NCI-H146 (cell line): ENCODE data around the gene C1QA.
"Not testable (repeated sequence)": the region's sequence is repeated elsewhere in the genome, so short reads cannot be mapped to it uniquely, and the experiment has no call there.

ENCODE experiments used
- DNase-seq: peaks from one replicate; lab custom pipeline; 2025; lab: John Stamatoyannopoulos, UW

Gene C1QA

DNA sequence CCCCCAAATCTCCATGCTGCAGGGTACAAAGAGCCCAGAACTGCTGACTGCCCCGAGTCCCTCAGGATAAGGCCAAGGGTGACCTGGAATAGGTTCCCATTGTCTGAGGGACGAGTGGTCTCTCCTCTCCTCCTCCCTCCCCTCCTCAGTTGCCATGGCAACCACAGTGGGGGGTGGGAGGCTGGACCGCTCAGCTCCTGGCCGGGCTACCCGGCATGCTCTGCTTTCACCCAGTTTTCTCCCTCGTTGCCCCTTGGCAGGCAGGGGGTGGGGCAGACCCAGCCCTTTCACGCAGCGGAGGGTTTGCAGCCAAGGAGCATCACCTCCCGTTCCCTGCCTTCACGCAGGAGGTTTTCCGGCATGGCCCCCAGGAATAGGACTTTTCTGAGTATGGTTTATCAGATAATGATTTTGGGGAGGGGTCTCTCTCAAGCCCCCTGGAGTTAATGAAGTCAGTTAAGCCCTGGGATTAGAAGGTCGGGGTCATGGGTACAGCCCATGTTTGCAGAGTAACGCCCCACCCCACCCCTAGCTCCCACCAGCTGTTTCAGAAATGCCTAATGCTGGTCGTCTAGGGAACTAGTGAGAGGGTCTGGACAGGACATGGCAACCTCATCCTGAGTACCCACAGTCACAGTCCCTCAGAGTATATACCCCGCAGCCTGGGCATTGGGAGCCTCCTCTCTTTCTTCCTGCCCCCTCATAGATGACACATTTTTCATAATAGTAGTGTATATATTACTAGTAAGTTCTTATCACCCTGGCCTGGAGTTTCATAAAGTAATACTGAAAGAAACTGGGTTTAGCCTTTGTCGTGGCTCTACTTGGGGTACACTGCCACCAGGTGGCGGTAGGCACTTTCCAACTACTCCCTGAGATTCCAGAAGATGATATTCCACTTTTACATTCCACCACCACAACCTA is 37.3 kb downstream of the C1QA start:
- DNase-seq = peak; percentile 32

GRCh38 chr1:22674410-22674749 is 38.0 kb downstream of the C1QA start:
- DNase-seq = no peak

DNA sequence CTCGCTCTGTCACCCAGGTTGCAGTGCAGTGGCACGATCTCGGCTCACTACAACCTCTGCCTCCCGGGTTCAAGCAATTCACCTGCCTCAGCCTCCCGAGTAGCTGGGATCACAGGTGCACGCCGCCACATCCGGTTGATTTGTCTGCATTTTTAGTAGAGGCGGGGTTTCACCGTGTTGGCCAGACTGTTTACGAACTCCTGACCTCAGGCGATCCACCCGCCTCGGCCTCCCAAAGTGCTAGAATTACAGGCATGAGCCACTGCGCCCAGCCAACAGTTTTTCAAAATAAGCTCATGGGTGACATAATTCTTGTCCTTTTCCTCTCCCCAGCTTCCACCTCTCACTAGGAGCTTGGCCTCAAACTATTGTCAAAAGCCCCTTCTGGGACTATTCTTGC is 39.7 kb downstream of the C1QA start:
- DNase-seq = not testable (repeated sequence)

GRCh38 chr1:22676916-22677583 is 40.6 kb downstream of the C1QA start:
- DNase-seq = peak; percentile 69

DNA sequence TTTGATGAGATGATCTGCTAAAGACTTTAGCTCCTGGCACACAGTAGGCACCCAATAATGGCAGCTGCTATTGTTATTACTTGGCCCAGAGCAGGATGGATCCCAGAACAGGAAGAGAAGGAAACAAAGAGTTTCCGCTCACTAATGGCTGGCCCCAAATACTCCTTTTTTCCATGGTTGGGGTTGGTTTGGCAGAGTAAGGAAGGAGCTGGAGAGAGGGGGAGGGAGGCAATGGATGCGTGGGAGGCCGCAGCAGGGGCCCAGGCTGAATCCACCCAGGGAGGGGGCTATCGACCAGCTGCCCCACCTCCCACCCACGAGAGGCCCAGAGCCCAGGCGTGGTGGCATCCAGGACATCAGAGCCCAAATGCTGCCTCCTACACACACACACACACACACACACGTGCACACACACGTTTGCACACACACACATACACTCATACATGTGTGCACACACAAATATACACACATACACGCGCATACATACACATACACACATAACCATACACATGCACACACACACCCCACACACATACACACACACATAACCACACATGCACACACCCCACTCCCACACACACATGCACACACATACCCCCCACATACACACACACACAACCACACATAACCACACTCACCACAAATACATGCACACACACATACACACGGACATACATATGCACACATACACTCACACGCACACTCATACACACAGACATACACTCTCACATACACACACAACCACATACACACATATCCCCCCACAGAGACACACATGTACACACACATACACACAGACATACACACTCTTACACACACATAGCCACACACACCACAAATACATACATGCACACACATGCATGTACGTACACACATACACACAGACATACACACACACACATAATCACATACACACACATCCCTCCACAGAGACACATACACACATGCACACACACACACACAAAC is 41.8 kb downstream of the C1QA start:
- DNase-seq = no peak

DNA sequence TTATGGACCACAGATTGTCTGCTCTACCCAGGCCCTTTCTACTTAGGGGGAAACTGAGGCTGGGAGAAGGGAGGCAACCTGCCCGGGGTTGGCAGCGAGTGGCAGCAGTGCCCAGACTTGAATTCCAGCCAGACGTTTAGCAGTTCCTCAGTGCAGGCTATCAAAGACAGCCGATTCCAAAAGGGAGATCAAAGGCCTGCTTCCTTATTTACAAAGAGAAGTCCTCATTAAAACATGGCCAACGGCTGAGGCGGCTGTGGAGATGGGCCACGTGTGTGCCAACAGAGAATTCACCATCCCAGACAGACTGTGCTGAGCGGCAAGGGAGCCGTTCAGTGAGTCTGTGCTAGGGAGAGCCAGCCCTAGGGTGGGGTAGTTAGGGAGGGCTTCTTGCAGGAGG is 44.3 kb downstream of the C1QA start:
- no peak for DNase-seq

GRCh38 chr1:22681556-22682276 is 45.3 kb downstream of the C1QA start:
- DNase-seq = no peak

- DNase-seq = no peak
These were observed 47.1 kb downstream of the C1QA start for GRCh38 chr1:22683547-22683946.

DNA sequence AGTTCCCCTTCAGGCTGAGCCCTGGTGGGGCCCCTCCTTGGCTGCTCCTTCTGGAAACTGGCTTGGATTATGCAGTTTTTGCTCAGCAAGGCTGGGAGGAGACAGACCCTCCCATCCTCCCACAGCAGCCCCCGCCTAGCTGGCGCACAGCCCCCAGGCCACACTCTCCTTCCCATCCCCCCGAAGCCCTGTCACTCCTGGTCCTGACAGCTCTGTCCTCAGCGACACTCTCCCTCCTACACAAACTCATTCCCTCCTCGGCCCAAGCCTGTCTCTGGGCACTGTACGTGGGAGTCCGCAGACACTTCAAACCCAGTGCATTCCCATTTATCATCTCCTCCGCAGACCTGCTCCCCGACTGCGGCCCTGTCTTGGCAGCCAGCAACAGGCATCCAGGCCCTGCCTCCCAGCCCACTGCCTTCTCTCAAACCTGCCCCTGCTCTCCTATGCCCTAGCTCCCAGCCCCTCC is 49.2 kb downstream of the C1QA start:
- no peak for DNase-seq

GRCh38 chr1:22687191-22687590 is 50.8 kb downstream of the C1QA start:
- no peak for DNase-seq

GRCh38 chr1:22688466-22688865 is 52.0 kb downstream of the C1QA start:
- DNase-seq = no peak
